GM18868 (cell line): ENCODE results near the gene CYFIP2.

Experiments
- ATAC-seq: cut with Tn5 transposase; IDR thresholded peaks from one replicate; pipeline ENCODE4 v1.9.1; 2021; ENCODE audit warnings: mild to moderate bottlenecking, moderate library complexity; ENCODE audit not compliant: unreplicated experiment

Gene CYFIP2

DNA sequence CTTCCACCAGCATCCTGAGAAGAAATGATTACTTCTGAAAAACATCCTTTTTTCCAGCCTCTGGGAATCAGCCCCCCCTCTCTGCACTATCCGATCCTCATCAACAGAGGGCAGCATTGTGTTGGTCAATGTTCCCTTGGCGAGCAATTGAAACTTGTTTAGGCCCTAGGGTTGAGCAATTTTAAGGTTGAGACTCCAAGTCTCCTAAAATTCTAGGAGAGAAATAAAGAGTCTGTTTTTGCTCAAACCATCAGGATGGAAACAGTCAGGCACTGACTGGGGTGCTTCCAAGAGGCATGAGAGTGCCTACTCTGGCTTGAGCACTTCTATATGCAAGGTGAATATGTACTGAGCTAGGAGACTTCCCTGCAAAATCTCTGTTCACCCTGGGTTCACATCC lies 12.4 kb upstream of the CYFIP2 start:
- ATAC-seq = peak; percentile 51

GRCh38 chr5:157258450-157258849 lies 7.5 kb upstream of the CYFIP2 start:
- ATAC-seq = no peak

GRCh38 chr5:157259699-157260098 lies 6.2 kb upstream of the CYFIP2 start:
- ATAC-seq = no peak

DNA sequence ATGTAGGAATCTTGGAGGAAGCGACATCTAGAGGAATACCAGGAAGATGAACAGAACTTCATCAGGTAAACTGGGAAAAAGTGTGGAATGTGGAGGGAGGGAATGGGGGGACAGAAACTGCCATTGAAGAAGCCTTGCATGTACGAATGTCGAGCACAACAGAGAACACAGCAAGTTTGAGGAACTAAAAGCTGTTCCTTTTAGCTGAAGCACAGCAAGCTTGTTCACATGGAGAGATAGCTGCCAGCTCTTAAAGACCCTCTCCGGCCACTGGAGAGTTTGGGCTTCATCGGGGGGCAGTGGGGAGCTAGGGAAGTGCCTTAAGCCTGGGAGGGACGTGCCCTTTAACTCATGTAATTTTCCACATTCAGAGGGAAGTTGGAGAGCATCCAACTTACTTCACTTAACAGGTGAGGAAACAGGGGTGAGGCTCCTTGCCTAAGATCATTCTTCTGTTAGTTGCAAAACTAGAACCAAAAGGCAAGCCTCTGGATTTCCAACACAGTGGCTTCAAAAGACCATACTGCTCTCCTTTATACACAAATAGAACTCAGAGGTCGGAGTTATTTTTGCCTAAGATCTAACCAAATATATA lies 2.3 kb upstream of the CYFIP2 start:
- ATAC-seq = no peak

DNA sequence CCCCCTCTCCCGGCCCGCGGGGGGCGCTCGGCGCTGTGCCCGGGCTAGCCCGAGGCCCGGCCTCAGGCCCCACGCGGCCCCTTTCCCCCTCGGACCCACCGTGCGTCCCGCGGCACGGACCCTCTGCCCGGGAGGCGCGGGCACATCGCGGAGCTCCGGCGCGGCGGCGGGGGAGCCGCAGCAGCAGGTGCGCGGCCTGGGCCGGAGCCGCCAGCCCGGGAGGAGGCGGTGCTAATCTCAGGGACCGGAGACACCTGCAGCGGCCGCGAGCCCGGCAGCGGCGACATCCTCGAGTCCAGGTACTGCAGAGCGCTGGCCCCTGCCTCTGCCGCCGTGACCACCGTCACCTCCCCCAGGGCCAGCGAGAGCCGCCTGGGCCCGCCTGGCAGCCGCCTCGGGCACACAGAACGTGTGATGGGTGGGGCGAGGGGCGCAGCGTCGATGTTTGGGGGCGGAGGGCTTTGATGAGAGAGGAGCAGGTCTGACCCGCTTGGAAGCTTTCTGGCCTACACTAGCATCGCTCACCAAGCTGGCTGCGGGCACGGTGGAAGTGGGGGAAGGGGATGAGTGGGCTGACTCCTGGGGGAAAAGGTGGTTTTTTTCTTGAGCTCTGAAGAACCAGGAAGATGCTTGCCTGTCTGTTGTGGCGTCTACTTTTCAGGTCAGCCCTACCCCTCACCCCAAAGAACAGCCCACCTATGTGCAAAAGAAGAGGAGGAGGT lies 524 bp downstream of the CYFIP2 start:
- ATAC-seq = peak; percentile 40

GRCh38 chr5:157267025-157267424 lies 1.1 kb downstream of the CYFIP2 start:
- no peak for ATAC-seq

DNA sequence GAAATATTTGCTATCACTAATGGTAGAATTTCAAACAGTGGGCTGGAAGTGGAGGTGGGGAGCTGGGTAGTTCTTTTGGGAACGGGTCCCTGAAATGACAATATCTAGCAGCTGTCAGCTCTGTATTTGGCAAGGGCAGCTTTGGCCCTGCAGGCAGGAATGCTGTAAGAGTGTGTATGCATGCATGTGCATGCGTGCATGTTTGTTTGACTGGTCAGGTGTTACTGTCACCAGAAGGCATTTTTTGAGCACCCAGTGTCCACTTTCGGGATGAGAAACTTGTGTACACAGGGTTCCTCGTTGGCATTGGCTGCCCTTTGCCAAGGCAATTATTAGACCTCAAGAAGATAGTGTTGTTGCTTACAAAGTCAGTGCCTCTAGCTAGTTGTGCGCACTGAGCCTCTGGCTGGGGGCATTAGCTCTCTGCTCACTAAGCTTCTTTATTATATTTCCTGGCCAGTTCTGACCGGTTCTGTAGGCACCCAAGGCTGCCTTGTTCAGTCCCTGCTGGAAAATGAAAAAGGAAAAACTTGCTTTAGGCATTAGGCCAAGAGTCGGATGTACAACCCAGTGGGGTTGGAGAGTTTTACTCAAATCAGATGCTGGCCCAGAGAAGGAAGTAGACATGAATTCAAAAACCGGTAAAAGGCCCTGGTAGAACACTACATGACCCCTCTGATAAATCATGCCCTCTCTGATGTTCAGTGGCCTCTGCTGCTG lies 2.0 kb downstream of the CYFIP2 start:
- no peak for ATAC-seq

- no peak for ATAC-seq
Measured at GRCh38 chr5:157269165-157269671, 3.3 kb downstream of the CYFIP2 start.

- no peak for ATAC-seq
Measured at GRCh38 chr5:157269761-157270272, 3.9 kb downstream of the CYFIP2 start.

GRCh38 chr5:157270771-157271170 lies 4.8 kb downstream of the CYFIP2 start:
- no peak for ATAC-seq

DNA sequence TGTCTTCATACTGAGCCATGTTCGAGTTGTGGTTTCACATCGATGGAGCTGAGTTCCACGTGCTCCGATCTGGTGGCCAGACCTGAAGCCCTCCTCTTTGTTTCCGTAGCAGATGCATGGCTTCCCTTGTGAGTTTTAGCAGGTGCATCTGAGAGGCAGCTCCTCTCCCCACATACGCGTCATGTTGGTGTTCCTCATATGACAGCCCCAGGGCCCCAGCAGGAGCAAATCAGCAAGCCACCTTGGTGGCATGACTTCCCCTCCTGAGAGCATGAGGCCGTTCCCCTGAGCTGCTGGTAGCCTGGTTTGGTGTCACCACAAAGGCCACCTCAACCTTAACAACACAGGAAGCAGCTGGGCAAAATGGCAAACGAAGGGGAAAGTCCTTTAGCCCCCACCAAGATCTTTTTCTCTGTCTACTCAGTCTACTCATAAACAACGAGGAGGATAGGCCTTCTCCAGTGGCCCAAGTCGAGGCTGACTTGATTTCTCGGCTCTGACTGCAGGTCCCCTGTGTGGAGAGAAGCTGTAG lies 5.9 kb downstream of the CYFIP2 start:
- peak; percentile 86 for ATAC-seq

GRCh38 chr5:157273131-157273556 lies 7.2 kb downstream of the CYFIP2 start:
- ATAC-seq = peak; percentile 33

DNA sequence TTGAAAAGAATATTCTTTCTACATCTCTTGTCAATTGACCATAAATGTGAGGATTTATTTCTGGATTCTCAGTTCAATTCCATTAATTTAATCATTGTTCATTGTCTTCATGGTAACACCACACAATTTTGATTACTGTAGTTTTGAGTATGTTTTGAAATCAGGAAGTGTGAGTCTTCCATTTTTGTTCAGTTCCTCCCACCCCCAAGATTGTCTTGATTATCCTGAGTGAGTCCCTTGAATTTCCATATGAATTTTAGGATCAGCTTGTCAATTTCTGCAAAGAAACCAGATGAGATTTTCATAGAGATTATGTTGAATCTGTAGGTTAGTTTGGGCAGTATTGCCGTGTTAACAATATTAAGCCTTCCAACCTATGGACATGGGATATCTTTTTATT lies 9.5 kb downstream of the CYFIP2 start:
- ATAC-seq = no peak

DNA sequence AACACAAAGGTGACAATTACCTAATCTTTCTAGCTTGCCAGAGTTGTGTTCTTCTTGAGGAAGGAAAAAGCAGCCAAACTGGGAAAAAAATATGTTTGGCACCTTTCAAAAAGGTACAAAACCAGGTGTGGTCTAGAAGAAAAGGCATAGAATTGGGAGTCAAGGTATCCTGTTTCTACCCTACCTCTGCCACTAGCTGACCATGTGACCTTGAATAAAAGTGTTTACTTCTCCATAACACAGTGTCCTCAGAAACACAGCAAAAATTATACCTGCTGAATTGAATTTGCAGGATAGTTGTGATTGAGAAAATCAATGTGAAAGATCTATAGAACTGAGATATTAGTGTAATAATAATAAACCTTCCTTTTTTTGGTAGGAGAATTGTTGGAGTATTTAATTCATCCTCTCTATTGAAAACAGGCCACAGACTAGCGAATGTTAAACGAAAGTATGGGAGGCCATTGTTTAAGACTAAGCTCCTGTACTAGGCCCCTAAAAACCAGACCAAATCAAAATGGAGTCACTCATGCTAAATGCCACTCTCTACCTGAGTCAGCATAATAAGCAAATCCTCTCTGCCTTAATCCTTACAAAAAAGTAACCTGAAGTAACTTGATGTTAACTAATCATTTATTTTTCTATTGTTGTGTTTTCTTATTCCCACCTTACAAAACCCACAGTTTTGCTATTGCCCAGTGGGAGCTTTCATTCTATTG lies 12.6 kb downstream of the CYFIP2 start:
- no peak for ATAC-seq

GRCh38 chr5:157279605-157280239 lies 13.8 kb downstream of the CYFIP2 start:
- no peak for ATAC-seq

DNA sequence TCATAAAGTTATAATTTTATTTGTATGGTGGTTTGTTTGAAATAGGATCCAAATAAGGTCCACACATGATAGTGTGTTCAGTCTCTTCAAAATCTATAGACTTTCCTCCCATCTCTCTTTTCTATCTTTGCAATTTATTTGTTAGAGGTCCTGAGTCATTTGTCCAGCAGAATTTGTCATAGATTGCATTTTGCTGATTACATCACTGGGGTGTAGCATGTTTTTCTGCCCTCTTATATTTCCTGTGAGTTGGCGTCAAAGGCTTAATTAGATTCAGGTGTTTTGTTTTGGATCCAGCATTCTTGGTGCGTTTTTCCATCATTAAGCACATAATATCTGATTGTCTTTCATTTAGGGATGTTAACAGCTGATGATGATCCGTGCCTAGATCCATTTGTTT lies 15.0 kb downstream of the CYFIP2 start:
- ATAC-seq = no peak

DNA sequence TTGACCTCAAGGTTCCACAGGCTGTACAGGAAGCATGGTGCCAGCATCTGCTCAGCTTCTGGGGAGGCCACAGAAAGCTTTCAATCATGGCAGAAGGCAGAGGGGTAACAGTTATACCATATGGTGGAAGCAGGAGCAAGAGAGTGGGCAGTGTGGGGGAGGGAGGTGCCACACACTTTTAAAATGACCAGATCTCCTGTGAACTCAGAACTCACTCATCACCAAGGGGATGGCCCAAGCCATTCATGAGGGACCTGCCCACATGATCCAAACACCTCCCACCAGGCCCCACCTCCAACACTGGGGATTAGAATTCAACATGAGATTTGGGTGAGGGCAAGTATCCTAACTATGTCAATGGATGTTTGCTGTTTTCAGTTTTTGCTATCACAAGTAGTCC lies 16.2 kb downstream of the CYFIP2 start:
- no peak for ATAC-seq

DNA sequence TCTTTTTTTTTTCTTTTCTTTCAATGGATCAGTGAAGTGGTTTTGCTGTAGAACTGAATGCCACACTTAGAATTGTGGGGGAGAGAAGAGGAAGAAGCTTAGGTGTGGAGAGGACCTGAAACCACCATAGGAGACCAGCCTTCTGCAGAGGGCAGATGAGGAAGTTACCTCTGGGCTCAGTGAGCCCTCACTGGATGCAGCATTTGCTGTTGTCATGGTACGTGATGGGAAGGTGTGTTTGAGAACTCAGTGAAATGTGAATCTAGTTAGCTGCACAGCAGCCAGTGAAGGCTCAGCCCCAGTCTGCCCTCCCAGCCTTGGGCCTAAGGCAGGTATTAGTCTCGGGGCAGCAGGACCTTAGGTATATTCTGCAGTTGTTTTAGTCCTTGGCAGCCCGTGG lies 17.5 kb downstream of the CYFIP2 start:
- ATAC-seq = peak; percentile 100

DNA sequence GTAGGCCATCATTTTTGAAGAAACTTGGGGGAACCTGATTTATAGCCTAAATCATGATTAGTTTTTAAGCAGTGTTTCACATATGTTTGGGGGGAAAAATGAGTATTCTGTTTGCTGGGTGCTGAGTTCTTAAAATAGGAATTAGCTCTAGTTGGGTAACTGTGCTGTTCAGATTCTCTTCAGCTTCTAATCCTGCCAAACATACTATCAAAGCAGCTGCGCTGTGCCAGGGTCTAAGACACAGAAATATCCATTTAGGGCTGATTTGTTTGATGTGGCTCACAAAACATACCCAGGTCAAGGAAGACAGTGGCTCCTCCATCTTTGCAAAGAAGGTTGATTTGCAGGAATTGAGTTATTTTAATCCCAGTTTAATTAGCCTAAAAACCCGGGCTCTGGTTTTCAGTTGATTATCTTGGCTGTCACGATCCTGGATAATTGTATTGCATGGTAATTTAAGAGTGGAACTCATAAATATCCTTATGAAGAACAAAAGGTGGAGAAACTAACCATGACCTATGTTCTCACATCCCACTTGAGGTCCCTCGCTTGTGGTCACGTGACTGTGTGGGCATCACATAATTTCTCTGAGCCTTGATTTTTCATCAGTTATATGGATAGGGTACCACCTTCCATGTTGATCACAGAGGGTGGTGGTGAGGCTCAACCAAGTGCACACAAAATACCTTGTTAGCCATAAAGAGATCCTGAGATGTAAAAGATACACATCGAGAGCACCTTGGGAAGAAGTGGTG lies 18.7 kb downstream of the CYFIP2 start:
- no peak for ATAC-seq
